HG03565 (cell line): ENCODE data around the gene EIF4B.
"Not testable (repeated sequence)": the region's sequence is repeated elsewhere in the genome, so short reads cannot be mapped to it uniquely, and the experiment has no call there.

Experiments
- ATAC-seq: cut with Tn5 transposase; IDR thresholded peaks from one replicate; pipeline ENCODE4 v1.9.1; 2021; ENCODE audit warnings: mild to moderate bottlenecking, moderate library complexity; ENCODE audit not compliant: unreplicated experiment

EIF4B gene

GRCh38 chr12:52992699-52993557 lies 13.3 kb upstream of the EIF4B start:
- no peak for ATAC-seq

- no peak for ATAC-seq
Observed at GRCh38 chr12:52993558-52993869, 12.7 kb upstream of the EIF4B start.

GRCh38 chr12:53004178-53004577 lies 2.1 kb upstream of the EIF4B start:
- ATAC-seq = no peak

- no peak for ATAC-seq
Observed at GRCh38 chr12:53004582-53004981, 1.7 kb upstream of the EIF4B start.

- ATAC-seq = no peak
Observed at GRCh38 chr12:53005215-53005985, 856 bp upstream of the EIF4B start.

- ATAC-seq = no peak
Observed at GRCh38 chr12:53006810-53007309, 604 bp downstream of the EIF4B start.

GRCh38 chr12:53007343-53007742 lies 1.1 kb downstream of the EIF4B start:
- ATAC-seq = no peak

- ATAC-seq = not testable (repeated sequence)
Observed at GRCh38 chr12:53008760-53009159, 2.5 kb downstream of the EIF4B start.

- no peak for ATAC-seq
Observed at GRCh38 chr12:53010955-53011354, 4.7 kb downstream of the EIF4B start.

- ATAC-seq = no peak
Observed at GRCh38 chr12:53011889-53012288, 5.6 kb downstream of the EIF4B start.

- no peak for ATAC-seq
Observed at GRCh38 chr12:53012928-53013327, 6.7 kb downstream of the EIF4B start.

- no peak for ATAC-seq
Observed at GRCh38 chr12:53014709-53015108, 8.5 kb downstream of the EIF4B start.

- ATAC-seq = no peak
Observed at GRCh38 chr12:53025250-53025649, 19.0 kb downstream of the EIF4B start.

GRCh38 chr12:53027014-53027413 lies 20.8 kb downstream of the EIF4B start:
- not testable (repeated sequence) for ATAC-seq

GRCh38 chr12:53031616-53032015 lies 25.4 kb downstream of the EIF4B start:
- no peak for ATAC-seq

GRCh38 chr12:53033832-53034231 lies 27.6 kb downstream of the EIF4B start:
- ATAC-seq = not testable (repeated sequence)

- no peak for ATAC-seq
Observed at GRCh38 chr12:53034459-53034858, 28.2 kb downstream of the EIF4B start.

- ATAC-seq = no peak
Observed at GRCh38 chr12:53036802-53037201, 30.5 kb downstream of the EIF4B start.

GRCh38 chr12:53039851-53040250 lies 33.6 kb downstream of the EIF4B start:
- ATAC-seq = no peak

GRCh38 chr12:53042607-53043454 lies 36.6 kb downstream of the EIF4B start:
- ATAC-seq = no peak

GRCh38 chr12:53044052-53044581 lies 37.9 kb downstream of the EIF4B start:
- no peak for ATAC-seq
